ENCODE results near the gene SLIT3.

- TF ChIP-seq CTCF (IDR thresholded peaks at IDR 0.05 in 4 of 5, conservative IDR thresholded peaks at IDR 0.05 in 1 of 5): no peak
- no peak for TF ChIP-seq POLR2A (IDR thresholded peaks at IDR 0.05)
These were observed 417.6 kb downstream of the SLIT3 start for GRCh38 chr5:168883281-168883741.

Data from gastrocnemius medialis (tissue), 4 donors.